Retinal pigment epithelial cell (primary cell): Measurements from ENCODE around the gene IQCE.
A peak's percentile ranks its signal among the peaks of the same experiment; 100 is the strongest.

Experiments used
- DNase-seq: peaks from one replicate; pipeline ENCODE4 v3.0.0-alpha.2; 2010; ENCODE audit warnings: low read depth
- H3K4me3 ChIP-seq: 2 replicates; pipeline ENCODE4 v1.5.1; 2011; ENCODE audit warnings: mild to moderate bottlenecking, low read length, control low read depth, moderate library complexity
- CTCF ChIP-seq: conservative IDR thresholded peaks from 2 replicates; pipeline ENCODE4 v1.5.1; 2011; ENCODE audit warnings: low read depth, low read length, control low read depth, inconsistent platforms

IQCE gene

GRCh38 chr7:2521952-2522591 is 36.7 kb upstream of the IQCE start:
- no peak for DNase-seq
- peak overlapping the region; percentile 46 for H3K4me3 ChIP-seq
- TF ChIP-seq CTCF, result no peak

GRCh38 chr7:2522780-2523433 is 35.9 kb upstream of the IQCE start:
- no peak for TF ChIP-seq CTCF
- H3K4me3 ChIP-seq, result no peak overlapping the region

GRCh38 chr7:2523461-2523936 is 35.3 kb upstream of the IQCE start:
- DNase-seq, result no peak
- H3K4me3 ChIP-seq, result no peak overlapping the region
- TF ChIP-seq CTCF, result no peak

More at GRCh38 chr7:2522780-2523433, 35.9 kb upstream of the IQCE start:
- DNase-seq, result no peak

- no peak for DNase-seq
- no peak for TF ChIP-seq CTCF
- H3K4me3 ChIP-seq, result no peak overlapping the region
Measured at GRCh38 chr7:2523941-2524807, 34.6 kb upstream of the IQCE start.

- TF ChIP-seq CTCF, result no peak
- H3K4me3 ChIP-seq, result no peak overlapping the region
- DNase-seq, result no peak
Measured at GRCh38 chr7:2524808-2525657, 33.7 kb upstream of the IQCE start.

GRCh38 chr7:2525658-2526630 is 32.8 kb upstream of the IQCE start:
- DNase-seq, result no peak
- H3K4me3 ChIP-seq, result no peak overlapping the region
- TF ChIP-seq CTCF, result no peak
